ENCODE data around the gene ZNHIT2. TPM values are rescaled to one million over a fixed set of nuclear protein-coding genes. Genes with fewer than 3 reads are reported as not detected.
A peak's percentile ranks its signal among the peaks of the same experiment; 100 is the strongest.

The ZNHIT2 gene
- total and polyA plus RNA-seq, 8 donors, result 2.4 to 130 (median 18.9) TPM; not detected in 1

- intact Hi-C loops (cut with DNase I; ENCODE audit: low total_unique reads), result no loop called here
- Histone ChIP-seq H3K4me1 (no peaks in the 10 kb centered on the region), H3K9me3 (no peaks in the 10 kb centered on the region), H3K27me3 (no peaks in the 10 kb centered on the region), H3K36me3 (no peaks in the 10 kb centered on the region), H3K27ac (no peak overlapping the region), H3K4me3 (no peak overlapping the region)
- no peak for TF ChIP-seq EP300 (IDR thresholded peaks at IDR 0.05)
- no peak for TF ChIP-seq POLR2AphosphoS5 (IDR thresholded peaks at IDR 0.05)
- TF ChIP-seq CTCF (IDR thresholded peaks at IDR 0.05), result no peak
- no peak for TF ChIP-seq POLR2A (IDR thresholded peaks at IDR 0.05)
- WGBS, 5 donors, result 69 to 82% (median 74%) methylated on average over 7 of the region's 7 CpGs
- DNase-seq, result no peak
Observed at GRCh38 chr11:65141896-65142494, 24.5 kb upstream of the ZNHIT2 start.

- intact Hi-C loops (cut with DNase I; ENCODE audit: low total_unique reads), result no loop called here
- no peaks in the 10 kb centered on the region for H3K9me3 ChIP-seq
- 86 to 92% (median 90%) methylated on average over 15 of the region's 15 CpGs for WGBS, 5 donors
- no peak for TF ChIP-seq POLR2AphosphoS5 (IDR thresholded peaks at IDR 0.05)
- no peak for TF ChIP-seq CTCF (IDR thresholded peaks at IDR 0.05)
- no peak for TF ChIP-seq EP300 (IDR thresholded peaks at IDR 0.05)
- TF ChIP-seq POLR2A (IDR thresholded peaks at IDR 0.05), result no peak
- H3K4me1 ChIP-seq, result peaks cover 25 to 40% (median 36%) of the 10 kb centered on the region in 4 donors
- H3K27ac ChIP-seq, result peak overlapping the region in 1 of 5 donors; percentile 99
- no peak for DNase-seq
- H3K4me3 ChIP-seq, result no peak overlapping the region
- H3K27me3 ChIP-seq, result no peaks in the 10 kb centered on the region
- peaks cover 14 to 15% (median 15%) of the 10 kb centered on the region in 4 donors for H3K36me3 ChIP-seq
Observed at GRCh38 chr11:65136515-65137096, 19.1 kb upstream of the ZNHIT2 start.

- H3K4me1 ChIP-seq, result peaks cover 25 to 45% (median 40%) of the 10 kb centered on the region in 4 donors
- H3K4me3 ChIP-seq, result peak overlapping the region; percentile 80 to 99 (median 92)
- peak overlapping the region; percentile 94 to 99 (median 98) for H3K27ac ChIP-seq
- H3K36me3 ChIP-seq, result peaks cover 23 to 24% (median 24%) of the 10 kb centered on the region in 4 donors
- 39 to 48% (median 43%) methylated on average over 11 of the region's 11 CpGs for WGBS, 5 donors
- H3K9me3 ChIP-seq, result no peaks in the 10 kb centered on the region
- no peak for TF ChIP-seq CTCF (IDR thresholded peaks at IDR 0.05)
- TF ChIP-seq EP300 (IDR thresholded peaks at IDR 0.05), result no peak
- no peak for TF ChIP-seq POLR2A (IDR thresholded peaks at IDR 0.05)
- no peak for TF ChIP-seq POLR2AphosphoS5 (IDR thresholded peaks at IDR 0.05)
- DNase-seq, result no peak
- intact Hi-C loops (cut with DNase I; ENCODE audit: low total_unique reads), result no loop called here
- no peaks in the 10 kb centered on the region for H3K27me3 ChIP-seq
Observed at GRCh38 chr11:65135633-65136145, 18.2 kb upstream of the ZNHIT2 start.

- TF ChIP-seq CTCF (IDR thresholded peaks at IDR 0.05) (no peak), POLR2AphosphoS5 (IDR thresholded peaks at IDR 0.05) (peak; percentile 23 to 91 (median 91)), POLR2A (IDR thresholded peaks at IDR 0.05) (peak in 1 of 4 donors; percentile 20), EP300 (IDR thresholded peaks at IDR 0.05) (no peak)
- Histone ChIP-seq H3K27me3 (no peaks in the 10 kb centered on the region), H3K9me3 (no peaks in the 10 kb centered on the region), H3K4me1 (peaks cover 25 to 48% (median 43%) of the 10 kb centered on the region in 4 donors), H3K36me3 (peaks cover 29 to 30% (median 30%) of the 10 kb centered on the region in 4 donors), H3K27ac (peak overlapping the region; percentile 94 to 99 (median 98)), H3K4me3 (peak overlapping the region; percentile 80 to 99 (median 92))
- DNase-seq, result peak; percentile 98
- WGBS, 5 donors, result 0 to 2% (median 1%) methylated on average over 24 of the region's 24 CpGs
- intact Hi-C loops (cut with DNase I; ENCODE audit: low total_unique reads), result no loop called here
Observed at GRCh38 chr11:65134952-65135632, 17.6 kb upstream of the ZNHIT2 start.
